ENCODE data around the gene ZNF576. TPM values are rescaled to one million over a fixed set of nuclear protein-coding genes. Genes with fewer than 3 reads are reported as not detected.

The ZNF576 gene
- polyA plus RNA-seq, 1 donor from 2014 or later = 11.9 TPM

DNA sequence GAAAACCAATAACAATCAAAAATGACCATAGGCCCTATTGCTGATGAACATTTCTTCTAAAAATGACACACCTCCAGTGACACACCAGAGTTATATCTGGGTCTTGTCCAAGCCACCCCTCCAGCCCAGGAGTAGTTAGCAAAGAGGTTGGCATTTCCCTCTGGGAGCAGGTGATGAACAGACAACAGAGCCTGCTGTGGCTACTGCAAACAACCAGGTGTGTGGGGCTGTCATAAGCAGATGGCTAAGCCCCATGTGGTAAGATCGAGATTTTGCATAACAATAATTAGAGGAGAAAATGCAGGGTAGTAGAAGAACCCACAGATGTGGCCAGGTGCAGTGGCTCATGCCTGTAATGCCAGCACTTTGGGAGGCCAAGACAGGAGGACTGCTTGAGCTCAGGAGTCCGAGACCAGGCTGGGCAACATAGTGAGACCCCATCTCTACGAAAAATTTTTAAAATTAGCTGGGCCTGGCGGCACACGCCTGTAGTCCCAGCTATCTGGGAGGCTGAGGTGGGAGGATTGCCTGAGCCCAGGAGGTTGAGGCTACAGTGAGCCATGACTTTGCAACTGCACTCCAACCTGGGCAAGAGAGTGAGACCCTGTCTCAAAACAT is 26.1 kb upstream of the ZNF576 start:
- Histone ChIP-seq H2AFZ (ENCODE audit: low read depth, low read length) (no peak overlapping the region), H3K4me2 (ENCODE audit: low read length) (no peak overlapping the region), H3K79me2 (replicated peaks; ENCODE audit: insufficient read depth, low read length) (peaks cover 18% of the 10 kb centered on the region), H3K9me2 (ENCODE audit: insufficient read depth, low read length) (no peaks in the 10 kb centered on the region), H3K27me3 (ENCODE audit: insufficient read depth, low read depth, low read length) (no peaks in the 10 kb centered on the region), H3K9me3 (ENCODE audit: low read length) (no peaks in the 10 kb centered on the region), H3K27ac (ENCODE audit: low read length) (no peak overlapping the region), H3K4me3 (ENCODE audit: low read length) (no peak overlapping the region), H4K20me1 (ENCODE audit: insufficient read depth) (no peaks in the 10 kb centered on the region), H3K9ac (ENCODE audit: low read length) (no peak overlapping the region), H3K36me3 (ENCODE audit: insufficient read depth, low read length) (no peaks in the 10 kb centered on the region), H3F3A (ENCODE audit: insufficient read depth, low read length, poor library complexity, severe bottlenecking) (no peaks in the 10 kb centered on the region)
- TF ChIP-seq EP300 (conservative IDR thresholded peaks at IDR 0.05; ENCODE audit: poor library complexity, severe bottlenecking) (no peak), CTCF (IDR thresholded peaks at IDR 0.05; ENCODE audit: poor library complexity, severe bottlenecking) (no peak), RAD21 (conservative IDR thresholded peaks at IDR 0.05) (no peak), SMC3 (conservative IDR thresholded peaks at IDR 0.05; ENCODE audit: poor library complexity) (no peak), MXI1 (conservative IDR thresholded peaks at IDR 0.05; ENCODE audit: poor library complexity, severe bottlenecking) (no peak), POLR2AphosphoS5 (IDR thresholded peaks at IDR 0.05) (no peak), EZH2 (IDR thresholded peaks at IDR 0.05; ENCODE audit: borderline replicate concordance, insufficient read depth, low read length, poor library complexity, severe bottlenecking) (no peak)
- TF ChIP-seq, protein P1, sequence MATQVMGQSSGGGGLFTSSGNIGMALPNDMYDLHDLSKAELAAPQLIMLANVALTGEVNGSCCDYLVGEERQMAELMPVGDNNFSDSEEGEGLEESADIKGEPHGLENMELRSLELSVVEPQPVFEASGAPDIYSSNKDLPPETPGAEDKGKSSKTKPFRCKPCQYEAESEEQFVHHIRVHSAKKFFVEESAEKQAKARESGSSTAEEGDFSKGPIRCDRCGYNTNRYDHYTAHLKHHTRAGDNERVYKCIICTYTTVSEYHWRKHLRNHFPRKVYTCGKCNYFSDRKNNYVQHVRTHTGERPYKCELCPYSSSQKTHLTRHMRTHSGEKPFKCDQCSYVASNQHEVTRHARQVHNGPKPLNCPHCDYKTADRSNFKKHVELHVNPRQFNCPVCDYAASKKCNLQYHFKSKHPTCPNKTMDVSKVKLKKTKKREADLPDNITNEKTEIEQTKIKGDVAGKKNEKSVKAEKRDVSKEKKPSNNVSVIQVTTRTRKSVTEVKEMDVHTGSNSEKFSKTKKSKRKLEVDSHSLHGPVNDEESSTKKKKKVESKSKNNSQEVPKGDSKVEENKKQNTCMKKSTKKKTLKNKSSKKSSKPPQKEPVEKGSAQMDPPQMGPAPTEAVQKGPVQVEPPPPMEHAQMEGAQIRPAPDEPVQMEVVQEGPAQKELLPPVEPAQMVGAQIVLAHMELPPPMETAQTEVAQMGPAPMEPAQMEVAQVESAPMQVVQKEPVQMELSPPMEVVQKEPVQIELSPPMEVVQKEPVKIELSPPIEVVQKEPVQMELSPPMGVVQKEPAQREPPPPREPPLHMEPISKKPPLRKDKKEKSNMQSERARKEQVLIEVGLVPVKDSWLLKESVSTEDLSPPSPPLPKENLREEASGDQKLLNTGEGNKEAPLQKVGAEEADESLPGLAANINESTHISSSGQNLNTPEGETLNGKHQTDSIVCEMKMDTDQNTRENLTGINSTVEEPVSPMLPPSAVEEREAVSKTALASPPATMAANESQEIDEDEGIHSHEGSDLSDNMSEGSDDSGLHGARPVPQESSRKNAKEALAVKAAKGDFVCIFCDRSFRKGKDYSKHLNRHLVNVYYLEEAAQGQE (IDR thresholded peaks at IDR 0.05; ENCODE audit: borderline replicate concordance) = no peak

DNA sequence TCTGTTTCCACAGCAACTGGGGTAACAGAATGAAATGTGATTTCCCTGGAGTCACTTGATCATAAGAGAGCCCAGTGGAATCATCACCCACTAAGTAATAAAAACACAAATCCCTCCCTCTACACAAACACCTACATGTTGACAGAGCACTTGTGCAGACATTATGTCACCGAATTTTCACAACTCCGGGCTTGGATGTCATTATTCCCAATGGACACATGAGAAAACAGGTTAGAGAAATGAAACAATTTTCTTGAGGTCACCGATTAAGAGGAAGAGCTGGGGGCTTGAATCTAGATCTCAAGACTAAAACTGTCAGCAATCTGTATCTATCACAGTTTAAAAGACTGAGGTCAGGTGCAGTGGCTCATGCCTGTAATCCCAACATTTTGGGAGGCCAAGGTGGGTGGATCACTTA is 24.2 kb upstream of the ZNF576 start:
- H3K9ac ChIP-seq (ENCODE audit: low read length) = no peak overlapping the region
- H4K20me1 ChIP-seq (ENCODE audit: insufficient read depth) = no peaks in the 10 kb centered on the region
- peaks cover 18% of the 10 kb centered on the region for H3K79me2 ChIP-seq (replicated peaks; ENCODE audit: insufficient read depth, low read length)
- H3K36me3 ChIP-seq (ENCODE audit: insufficient read depth, low read length) = no peaks in the 10 kb centered on the region
- H3K9me2 ChIP-seq (ENCODE audit: insufficient read depth, low read length) = no peaks in the 10 kb centered on the region
- H3K4me2 ChIP-seq (ENCODE audit: low read length) = no peak overlapping the region
- no peaks in the 10 kb centered on the region for H3K9me3 ChIP-seq (ENCODE audit: low read length)
- H3K27me3 ChIP-seq (ENCODE audit: insufficient read depth, low read depth, low read length) = no peaks in the 10 kb centered on the region
- TF ChIP-seq EP300 (conservative IDR thresholded peaks at IDR 0.05; ENCODE audit: poor library complexity, severe bottlenecking) = no peak
- no peak for TF ChIP-seq POLR2AphosphoS5 (IDR thresholded peaks at IDR 0.05)
- no peak for TF ChIP-seq RAD21 (conservative IDR thresholded peaks at IDR 0.05)
- no peak for TF ChIP-seq EZH2 (IDR thresholded peaks at IDR 0.05; ENCODE audit: borderline replicate concordance, insufficient read depth, low read length, poor library complexity, severe bottlenecking)
- TF ChIP-seq, protein P1 (IDR thresholded peaks at IDR 0.05; ENCODE audit: borderline replicate concordance) = no peak
- no peak for TF ChIP-seq MXI1 (conservative IDR thresholded peaks at IDR 0.05; ENCODE audit: poor library complexity, severe bottlenecking)
- TF ChIP-seq SMC3 (conservative IDR thresholded peaks at IDR 0.05; ENCODE audit: poor library complexity) = no peak
- no peak for TF ChIP-seq TAF1 (IDR thresholded peaks at IDR 0.05; ENCODE audit: low read depth)
- TF ChIP-seq CTCF (IDR thresholded peaks at IDR 0.05; ENCODE audit: poor library complexity, severe bottlenecking) = no peak
- H3K4me3 ChIP-seq (ENCODE audit: low read length) = no peak overlapping the region
- no peaks in the 10 kb centered on the region for H3F3A ChIP-seq (ENCODE audit: insufficient read depth, low read length, poor library complexity, severe bottlenecking)
- no peak overlapping the region for H2AFZ ChIP-seq (ENCODE audit: low read depth, low read length)
- no peak overlapping the region for H3K27ac ChIP-seq (ENCODE audit: low read length)
